Omental fat pad (tissue), 4 donors: ENCODE results near the gene TSPAN5. TPM values are rescaled to one million over a fixed set of nuclear protein-coding genes. Genes with fewer than 3 reads are reported as not detected.

Experiments
- ATAC-seq: fragments of 150-250 bp; one replicate; pipeline ENCODE4 v1.9.1; 2016; ENCODE audit warnings: mild to moderate bottlenecking, moderate library complexity; ENCODE audit not compliant: low FRiP score
- DNase-seq: peaks from one replicate; pipeline ENCODE4 v3.0.0-alpha.2; 2019; ENCODE audit warnings: low spot score
- CTCF ChIP-seq, 3 donors: fragments of 450-650 bp; IDR thresholded peaks; one replicate each; pipeline ENCODE4 v1.5.1; 2016 to 2017; ENCODE audit warnings: antibody characterized with exemption in 3 of 3, mild to moderate bottlenecking in 3 of 3, moderate library complexity in 2 of 3
- total RNA-seq, 4 donors: library from RNA; depleted of rRNA; stranded (reverse); fragments of >200 nt; gene quantifications; one replicate each; pipeline ENCODE4 v1.1.0, GENCODE V29; 2016

The TSPAN5 gene
- total RNA-seq, 4 donors from 2014 or later, result 5.1 to 17.7 (median 6.9) TPM

- DNase-seq (no peak), ATAC-seq (no peak)
- TF ChIP-seq CTCF (IDR thresholded peaks at IDR 0.05), result no peak
Observed at GRCh38 chr4:98599617-98600205, 58.7 kb downstream of the TSPAN5 start.

GRCh38 chr4:98586962-98587354 is 71.5 kb downstream of the TSPAN5 start:
- DNase-seq, result no peak
- no peak for ATAC-seq
- no peak for TF ChIP-seq CTCF (IDR thresholded peaks at IDR 0.05)

- DNase-seq, result no peak
- no peak for TF ChIP-seq CTCF (IDR thresholded peaks at IDR 0.05)
- ATAC-seq, result no peak
Observed at GRCh38 chr4:98586291-98586961, 72.0 kb downstream of the TSPAN5 start.

- no peak for ATAC-seq
- no peak for DNase-seq
- TF ChIP-seq CTCF (IDR thresholded peaks at IDR 0.05), result no peak
Observed at GRCh38 chr4:98585596-98585995, 72.8 kb downstream of the TSPAN5 start.

GRCh38 chr4:98584265-98584664 is 74.1 kb downstream of the TSPAN5 start:
- no peak for TF ChIP-seq CTCF (IDR thresholded peaks at IDR 0.05)

GRCh38 chr4:98583265-98583664 is 75.1 kb downstream of the TSPAN5 start:
- ATAC-seq, result no peak
- DNase-seq, result no peak
- no peak for TF ChIP-seq CTCF (IDR thresholded peaks at IDR 0.05)

More at GRCh38 chr4:98584265-98584664, 74.1 kb downstream of the TSPAN5 start:
- no peak for DNase-seq
- ATAC-seq, result no peak

- ATAC-seq (no peak), DNase-seq (no peak)
- no peak for TF ChIP-seq CTCF (IDR thresholded peaks at IDR 0.05)
Observed at GRCh38 chr4:98581126-98581525, 77.3 kb downstream of the TSPAN5 start.
